Glutamatergic neuron (in vitro differentiated cells): ENCODE measurements around the gene TAF3. TPM values are rescaled to one million over a fixed set of nuclear protein-coding genes. Genes with fewer than 3 reads are reported as not detected.
A peak's percentile ranks its signal among the peaks of the same experiment; 100 is the strongest.

Source experiments
- DNase-seq: peaks from one replicate; pipeline ENCODE4 v3.0.0; 2022
- H3K27ac Mint-ChIP-seq: one replicate; pipeline ENCODE4 v1.8.0; 2020; ENCODE audit warnings: mild to moderate bottlenecking, mixed read lengths, inconsistent platforms; ENCODE audit not compliant: unreplicated experiment
- H3K27me3 Mint-ChIP-seq: one replicate; pipeline ENCODE4 v1.8.0; 2020; ENCODE audit warnings: mild to moderate bottlenecking, moderate library complexity, mixed read lengths, inconsistent platforms; ENCODE audit not compliant: unreplicated experiment
- H3K36me3 Mint-ChIP-seq: one replicate; pipeline ENCODE4 v1.8.0; 2020; ENCODE audit warnings: mild to moderate bottlenecking, mixed read lengths, inconsistent platforms; ENCODE audit not compliant: unreplicated experiment
- H3K4me1 Mint-ChIP-seq: one replicate; pipeline ENCODE4 v1.8.0; 2020; ENCODE audit warnings: mild to moderate bottlenecking, low read depth, mixed read lengths, inconsistent platforms; ENCODE audit not compliant: unreplicated experiment
- H3K4me3 Mint-ChIP-seq: one replicate; pipeline ENCODE4 v1.8.0; 2020; ENCODE audit warnings: mild to moderate bottlenecking, mixed read lengths, inconsistent platforms; ENCODE audit not compliant: unreplicated experiment
- H3K9me3 Mint-ChIP-seq: one replicate; pipeline ENCODE4 v1.8.0; 2020; ENCODE audit warnings: mild to moderate bottlenecking, moderate library complexity, mixed read lengths, inconsistent platforms; ENCODE audit not compliant: unreplicated experiment
- CTCF ChIP-seq: fragments of 200-600 bp; sonication (generic); IDR thresholded peaks from one replicate; pipeline ENCODE4 v1.5.0; 2021; ENCODE audit not compliant: partially characterized antibody, unreplicated experiment
- total RNA-seq: library from RNA; stranded (reverse); fragmentation: NEBNext Ultra II Directional; extraction: Animal tissue kit (Norgen Biotek cat#: 25700); gene quantifications from one replicate; pipeline ENCODE4 v1.2.1, GENCODE V29; 2021; ENCODE audit not compliant: unreplicated experiment

The TAF3 gene
- total RNA-seq, 1 donor from 2014 or later = 10.2 TPM

DNA sequence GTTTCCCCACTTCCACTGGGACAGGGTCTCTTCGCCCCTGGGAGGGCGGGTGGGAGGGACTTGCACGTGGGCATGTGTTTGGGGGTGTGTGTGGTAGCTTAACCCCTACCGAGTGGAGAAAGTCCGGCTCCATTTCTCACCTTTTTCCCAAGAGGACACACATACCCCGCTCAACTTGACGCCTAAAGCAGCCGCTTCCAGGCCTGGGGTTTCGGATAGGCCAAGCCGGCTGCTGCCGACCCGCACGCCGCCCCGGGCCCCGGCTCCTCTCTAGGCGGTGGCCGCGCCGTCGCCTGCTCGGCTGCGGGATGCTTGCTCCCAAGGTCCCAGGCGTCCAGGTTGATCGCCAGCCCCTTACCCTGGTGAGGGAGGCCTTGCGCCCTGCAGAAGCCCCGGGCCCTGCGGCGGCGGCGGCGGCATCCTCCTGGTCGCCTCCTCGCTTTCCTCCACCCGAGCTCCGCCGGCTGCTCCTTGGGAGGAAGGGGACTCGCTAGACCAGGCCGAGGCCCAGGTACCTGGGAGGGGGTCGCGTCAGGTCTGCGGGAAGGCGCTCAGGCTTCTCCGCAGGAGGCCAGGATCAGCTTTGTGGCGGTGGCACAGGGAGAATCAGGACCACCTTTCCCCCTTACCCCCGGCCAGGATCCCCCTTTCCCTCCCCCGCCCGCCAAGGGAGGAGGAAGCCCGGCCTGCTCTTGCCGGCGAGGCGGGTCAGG is 233.0 kb downstream of the TAF3 start:
- Mint-ChIP-seq H3K27me3 (peaks cover 32% of the 10 kb centered on the region), H3K36me3 (no peaks in the 10 kb centered on the region), H3K4me3 (no peak overlapping the region), H3K9me3 (peaks cover 2% of the 10 kb centered on the region), H3K4me1 (peaks cover 6% of the 10 kb centered on the region), H3K27ac (no peak overlapping the region)
- TF ChIP-seq CTCF = no peak
- DNase-seq = no peak

GRCh38 chr10:8051851-8052257 is 233.5 kb downstream of the TAF3 start:
- no peak for TF ChIP-seq CTCF
- peak overlapping the region; percentile 86 for H3K4me3 Mint-ChIP-seq
- H3K27ac Mint-ChIP-seq = no peak overlapping the region
- peaks cover 5% of the 10 kb centered on the region for H3K9me3 Mint-ChIP-seq
- peak; percentile 62 for DNase-seq
- H3K4me1 Mint-ChIP-seq = peaks cover 9% of the 10 kb centered on the region
- H3K36me3 Mint-ChIP-seq = no peaks in the 10 kb centered on the region
- H3K27me3 Mint-ChIP-seq = peaks cover 32% of the 10 kb centered on the region

DNA sequence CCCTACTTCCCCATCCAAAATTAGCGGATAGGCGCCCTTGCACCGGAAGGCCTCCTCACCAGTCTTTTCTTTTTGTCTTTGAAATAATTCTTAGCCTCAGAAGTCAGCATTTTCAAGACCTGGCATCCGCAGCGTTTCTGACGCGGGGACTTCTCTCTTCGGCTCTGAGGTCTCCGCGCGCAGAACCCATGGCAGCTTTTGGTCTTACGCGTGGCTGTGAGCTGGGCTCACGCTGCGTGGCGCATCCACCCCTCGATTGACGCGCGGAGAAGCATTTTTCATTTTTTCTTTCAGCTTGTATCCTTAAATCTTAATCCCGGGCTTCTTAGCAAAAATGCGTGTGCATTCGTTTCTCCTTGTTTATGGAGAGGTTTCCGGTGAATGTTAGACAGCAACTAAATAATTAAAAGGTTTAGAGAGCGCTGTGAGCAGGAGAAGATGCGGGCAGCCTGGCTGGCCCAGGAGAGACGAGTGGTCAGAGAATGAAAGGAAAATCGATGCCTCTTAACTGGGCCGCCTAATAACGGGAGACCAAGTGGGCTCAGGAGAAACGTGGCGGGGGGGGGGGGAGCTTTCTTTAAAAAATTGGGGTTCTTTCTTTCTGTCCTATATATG is 234.1 kb downstream of the TAF3 start:
- H3K27ac Mint-ChIP-seq = peak overlapping the region; percentile 44
- peak overlapping the region; percentile 86 for H3K4me3 Mint-ChIP-seq
- H3K27me3 Mint-ChIP-seq = peaks cover 33% of the 10 kb centered on the region
- TF ChIP-seq CTCF = no peak
- H3K4me1 Mint-ChIP-seq = peaks cover 9% of the 10 kb centered on the region
- no peak for DNase-seq
- H3K9me3 Mint-ChIP-seq = peaks cover 5% of the 10 kb centered on the region
- H3K36me3 Mint-ChIP-seq = no peaks in the 10 kb centered on the region

GRCh38 chr10:8052956-8053445 is 234.7 kb downstream of the TAF3 start:
- H3K36me3 Mint-ChIP-seq = no peaks in the 10 kb centered on the region
- peaks cover 32% of the 10 kb centered on the region for H3K27me3 Mint-ChIP-seq
- no peak overlapping the region for H3K27ac Mint-ChIP-seq
- no peak for TF ChIP-seq CTCF
- peaks cover 9% of the 10 kb centered on the region for H3K4me1 Mint-ChIP-seq
- H3K9me3 Mint-ChIP-seq = peaks cover 5% of the 10 kb centered on the region
- peak overlapping the region; percentile 86 for H3K4me3 Mint-ChIP-seq
- no peak for DNase-seq
